ENCODE results near the gene ENPP6. TPM values are rescaled to one million over a fixed set of nuclear protein-coding genes. Genes with fewer than 3 reads are reported as not detected.

The ENPP6 gene
- total and polyA plus RNA-seq, 2 experiments from 2014 or later = 0.11 TPM; not detected in 1

DNA sequence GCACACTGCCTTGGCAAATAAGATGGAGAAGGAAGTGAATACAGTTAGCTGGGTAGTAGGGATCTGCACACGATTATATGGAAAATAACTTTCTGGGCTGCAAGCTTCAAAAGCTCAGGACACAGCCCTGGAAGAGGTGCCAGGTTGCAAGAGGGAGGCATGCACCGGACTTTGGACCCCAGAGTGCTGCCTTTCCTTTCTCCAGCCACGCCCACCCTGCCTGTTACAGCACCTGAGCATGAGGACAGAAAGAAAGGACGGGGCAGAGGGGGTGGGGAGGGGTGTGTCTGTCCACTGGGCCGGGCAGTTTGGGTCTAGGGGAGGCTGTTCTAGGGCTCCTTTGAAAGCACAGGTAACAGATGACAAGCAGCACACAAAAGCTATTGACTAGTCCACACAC, 152.8 kb downstream of the ENPP6 start:
- Histone ChIP-seq H3K36me3 (ENCODE audit: insufficient read depth) (no peaks in the 10 kb centered on the region), H3K4me2 (no peak overlapping the region), H2AFZ (no peak overlapping the region), H3F3A (replicated peaks; ENCODE audit: low read depth) (no peaks in the 10 kb centered on the region), H3K27me3 (ENCODE audit: insufficient read depth) (no peaks in the 10 kb centered on the region), H3K27ac (ENCODE audit: low read depth) (no peak overlapping the region), H3K9me2 (ENCODE audit: insufficient read depth) (no peaks in the 10 kb centered on the region), H4K20me1 (replicated peaks; ENCODE audit: insufficient read depth) (no peaks in the 10 kb centered on the region), H3K4me3 (no peak overlapping the region), H3K79me2 (replicated peaks; ENCODE audit: insufficient read depth) (no peaks in the 10 kb centered on the region), H3K4me1 (ENCODE audit: insufficient read depth) (no peaks in the 10 kb centered on the region)
- DNase-seq (ENCODE audit: low spot score) (no peak), ATAC-seq (no peak)
- Mint-ChIP-seq H3K4me1 (peaks cover 7% of the 10 kb centered on the region), H3K9me3 (no peaks in the 10 kb centered on the region), H3K36me3 (ENCODE audit: low read depth) (no peaks in the 10 kb centered on the region), H3K4me3 (no peak overlapping the region), H3K27me3 (ENCODE audit: insufficient read depth, low read depth, poor library complexity) (peaks cover 5% of the 10 kb centered on the region), H3K27ac (no peak overlapping the region)
- TF ChIP-seq NANOG (IDR thresholded peaks at IDR 0.05; ENCODE audit: borderline replicate concordance) (no peak), JUNB (IDR thresholded peaks at IDR 0.05; ENCODE audit: unreplicated experiment) (no peak), POLR2AphosphoS5 (IDR thresholded peaks at IDR 0.05; ENCODE audit: low read depth) (no peak), ZNF114 (CRISPR knock-in tag; IDR thresholded peaks at IDR 0.05) (no peak), EZH2phosphoT487 (IDR thresholded peaks at IDR 0.05; ENCODE audit: unreplicated experiment) (no peak), EZH2 (IDR thresholded peaks at IDR 0.05; ENCODE audit: low read depth, unreplicated experiment) (no peak), STAT1 (IDR thresholded peaks at IDR 0.05; ENCODE audit: unreplicated experiment) (no peak), ZNF331 (CRISPR knock-in tag; IDR thresholded peaks at IDR 0.05; ENCODE audit: low read depth) (no peak)
- TF ChIP-seq, protein P1, sequence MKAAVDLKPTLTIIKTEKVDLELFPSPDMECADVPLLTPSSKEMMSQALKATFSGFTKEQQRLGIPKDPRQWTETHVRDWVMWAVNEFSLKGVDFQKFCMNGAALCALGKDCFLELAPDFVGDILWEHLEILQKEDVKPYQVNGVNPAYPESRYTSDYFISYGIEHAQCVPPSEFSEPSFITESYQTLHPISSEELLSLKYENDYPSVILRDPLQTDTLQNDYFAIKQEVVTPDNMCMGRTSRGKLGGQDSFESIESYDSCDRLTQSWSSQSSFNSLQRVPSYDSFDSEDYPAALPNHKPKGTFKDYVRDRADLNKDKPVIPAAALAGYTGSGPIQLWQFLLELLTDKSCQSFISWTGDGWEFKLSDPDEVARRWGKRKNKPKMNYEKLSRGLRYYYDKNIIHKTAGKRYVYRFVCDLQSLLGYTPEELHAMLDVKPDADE (IDR thresholded peaks at IDR 0.05) = no peak
- TF ChIP-seq, protein P2, sequence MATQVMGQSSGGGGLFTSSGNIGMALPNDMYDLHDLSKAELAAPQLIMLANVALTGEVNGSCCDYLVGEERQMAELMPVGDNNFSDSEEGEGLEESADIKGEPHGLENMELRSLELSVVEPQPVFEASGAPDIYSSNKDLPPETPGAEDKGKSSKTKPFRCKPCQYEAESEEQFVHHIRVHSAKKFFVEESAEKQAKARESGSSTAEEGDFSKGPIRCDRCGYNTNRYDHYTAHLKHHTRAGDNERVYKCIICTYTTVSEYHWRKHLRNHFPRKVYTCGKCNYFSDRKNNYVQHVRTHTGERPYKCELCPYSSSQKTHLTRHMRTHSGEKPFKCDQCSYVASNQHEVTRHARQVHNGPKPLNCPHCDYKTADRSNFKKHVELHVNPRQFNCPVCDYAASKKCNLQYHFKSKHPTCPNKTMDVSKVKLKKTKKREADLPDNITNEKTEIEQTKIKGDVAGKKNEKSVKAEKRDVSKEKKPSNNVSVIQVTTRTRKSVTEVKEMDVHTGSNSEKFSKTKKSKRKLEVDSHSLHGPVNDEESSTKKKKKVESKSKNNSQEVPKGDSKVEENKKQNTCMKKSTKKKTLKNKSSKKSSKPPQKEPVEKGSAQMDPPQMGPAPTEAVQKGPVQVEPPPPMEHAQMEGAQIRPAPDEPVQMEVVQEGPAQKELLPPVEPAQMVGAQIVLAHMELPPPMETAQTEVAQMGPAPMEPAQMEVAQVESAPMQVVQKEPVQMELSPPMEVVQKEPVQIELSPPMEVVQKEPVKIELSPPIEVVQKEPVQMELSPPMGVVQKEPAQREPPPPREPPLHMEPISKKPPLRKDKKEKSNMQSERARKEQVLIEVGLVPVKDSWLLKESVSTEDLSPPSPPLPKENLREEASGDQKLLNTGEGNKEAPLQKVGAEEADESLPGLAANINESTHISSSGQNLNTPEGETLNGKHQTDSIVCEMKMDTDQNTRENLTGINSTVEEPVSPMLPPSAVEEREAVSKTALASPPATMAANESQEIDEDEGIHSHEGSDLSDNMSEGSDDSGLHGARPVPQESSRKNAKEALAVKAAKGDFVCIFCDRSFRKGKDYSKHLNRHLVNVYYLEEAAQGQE (IDR thresholded peaks at IDR 0.05; ENCODE audit: unreplicated experiment) = no peak
- TF ChIP-seq, protein P3, sequence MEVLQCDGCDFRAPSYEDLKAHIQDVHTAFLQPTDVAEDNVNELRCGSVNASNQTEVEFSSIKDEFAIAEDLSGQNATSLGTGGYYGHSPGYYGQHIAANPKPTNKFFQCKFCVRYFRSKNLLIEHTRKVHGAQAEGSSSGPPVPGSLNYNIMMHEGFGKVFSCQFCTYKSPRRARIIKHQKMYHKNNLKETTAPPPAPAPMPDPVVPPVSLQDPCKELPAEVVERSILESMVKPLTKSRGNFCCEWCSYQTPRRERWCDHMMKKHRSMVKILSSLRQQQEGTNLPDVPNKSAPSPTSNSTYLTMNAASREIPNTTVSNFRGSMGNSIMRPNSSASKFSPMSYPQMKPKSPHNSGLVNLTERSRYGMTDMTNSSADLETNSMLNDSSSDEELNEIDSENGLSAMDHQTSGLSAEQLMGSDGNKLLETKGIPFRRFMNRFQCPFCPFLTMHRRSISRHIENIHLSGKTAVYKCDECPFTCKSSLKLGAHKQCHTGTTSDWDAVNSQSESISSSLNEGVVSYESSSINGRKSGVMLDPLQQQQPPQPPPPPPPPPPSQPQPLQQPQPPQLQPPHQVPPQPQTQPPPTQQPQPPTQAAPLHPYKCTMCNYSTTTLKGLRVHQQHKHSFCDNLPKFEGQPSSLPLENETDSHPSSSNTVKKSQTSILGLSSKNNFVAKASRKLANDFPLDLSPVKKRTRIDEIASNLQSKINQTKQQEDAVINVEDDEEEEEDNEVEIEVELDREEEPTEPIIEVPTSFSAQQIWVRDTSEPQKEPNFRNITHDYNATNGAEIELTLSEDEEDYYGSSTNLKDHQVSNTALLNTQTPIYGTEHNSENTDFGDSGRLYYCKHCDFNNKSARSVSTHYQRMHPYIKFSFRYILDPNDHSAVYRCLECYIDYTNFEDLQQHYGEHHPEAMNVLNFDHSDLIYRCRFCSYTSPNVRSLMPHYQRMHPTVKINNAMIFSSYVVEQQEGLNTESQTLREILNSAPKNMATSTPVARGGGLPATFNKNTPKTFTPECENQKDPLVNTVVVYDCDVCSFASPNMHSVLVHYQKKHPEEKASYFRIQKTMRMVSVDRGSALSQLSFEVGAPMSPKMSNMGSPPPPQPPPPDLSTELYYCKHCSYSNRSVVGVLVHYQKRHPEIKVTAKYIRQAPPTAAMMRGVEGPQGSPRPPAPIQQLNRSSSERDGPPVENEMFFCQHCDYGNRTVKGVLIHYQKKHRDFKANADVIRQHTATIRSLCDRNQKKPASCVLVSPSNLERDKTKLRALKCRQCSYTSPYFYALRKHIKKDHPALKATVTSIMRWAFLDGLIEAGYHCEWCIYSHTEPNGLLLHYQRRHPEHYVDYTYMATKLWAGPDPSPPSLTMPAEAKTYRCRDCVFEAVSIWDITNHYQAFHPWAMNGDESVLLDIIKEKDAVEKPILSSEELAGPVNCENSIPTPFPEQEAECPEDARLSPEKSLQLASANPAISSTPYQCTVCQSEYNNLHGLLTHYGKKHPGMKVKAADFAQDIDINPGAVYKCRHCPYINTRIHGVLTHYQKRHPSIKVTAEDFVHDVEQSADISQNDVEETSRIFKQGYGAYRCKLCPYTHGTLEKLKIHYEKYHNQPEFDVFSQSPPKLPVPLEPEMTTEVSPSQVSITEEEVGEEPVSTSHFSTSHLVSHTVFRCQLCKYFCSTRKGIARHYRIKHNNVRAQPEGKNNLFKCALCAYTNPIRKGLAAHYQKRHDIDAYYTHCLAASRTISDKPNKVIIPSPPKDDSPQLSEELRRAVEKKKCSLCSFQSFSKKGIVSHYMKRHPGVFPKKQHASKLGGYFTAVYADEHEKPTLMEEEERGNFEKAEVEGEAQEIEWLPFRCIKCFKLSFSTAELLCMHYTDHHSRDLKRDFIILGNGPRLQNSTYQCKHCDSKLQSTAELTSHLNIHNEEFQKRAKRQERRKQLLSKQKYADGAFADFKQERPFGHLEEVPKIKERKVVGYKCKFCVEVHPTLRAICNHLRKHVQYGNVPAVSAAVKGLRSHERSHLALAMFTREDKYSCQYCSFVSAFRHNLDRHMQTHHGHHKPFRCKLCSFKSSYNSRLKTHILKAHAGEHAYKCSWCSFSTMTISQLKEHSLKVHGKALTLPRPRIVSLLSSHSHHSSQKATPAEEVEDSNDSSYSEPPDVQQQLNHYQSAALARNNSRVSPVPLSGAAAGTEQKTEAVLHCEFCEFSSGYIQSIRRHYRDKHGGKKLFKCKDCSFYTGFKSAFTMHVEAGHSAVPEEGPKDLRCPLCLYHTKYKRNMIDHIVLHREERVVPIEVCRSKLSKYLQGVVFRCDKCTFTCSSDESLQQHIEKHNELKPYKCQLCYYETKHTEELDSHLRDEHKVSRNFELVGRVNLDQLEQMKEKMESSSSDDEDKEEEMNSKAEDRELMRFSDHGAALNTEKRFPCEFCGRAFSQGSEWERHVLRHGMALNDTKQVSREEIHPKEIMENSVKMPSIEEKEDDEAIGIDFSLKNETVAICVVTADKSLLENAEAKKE (CRISPR knock-in tag; IDR thresholded peaks at IDR 0.05) = no peak
